Fibroblast of mammary gland (primary cell): ENCODE data around the gene SAT2.
A peak's percentile ranks its signal among the peaks of the same experiment; 100 is the strongest.

Experiments used
- DNase-seq: peaks from one replicate; pipeline ENCODE4 v3.0.0-alpha.2; 2010; ENCODE audit warnings: low read depth
- H3K4me3 ChIP-seq: 2 replicates; pipeline ENCODE4 v1.5.1; 2011; ENCODE audit warnings: low read depth, mild to moderate bottlenecking, low read length, moderate library complexity; ENCODE audit not compliant: control insufficient read depth
- CTCF ChIP-seq: conservative IDR thresholded peaks from 2 replicates; pipeline ENCODE4 v1.5.1; 2011; ENCODE audit warnings: low read depth, low read length, inconsistent platforms; ENCODE audit not compliant: control insufficient read depth, insufficient read depth

Gene SAT2

GRCh38 chr17:7627250-7628121 lies at the start of gene SAT2:
Gene SAT2 (minus strand): TSS chr17:7627821. CDS start chr17:7627635, 186 bp downstream.
- TF ChIP-seq CTCF = no peak

GRCh38 chr17:7676533-7676932 lies 48.9 kb upstream of the SAT2 start:
- H3K4me3 ChIP-seq = no peak overlapping the region
- TF ChIP-seq CTCF = no peak
- no peak for DNase-seq

More at GRCh38 chr17:7627250-7628121, at the start of gene SAT2:
- peak; percentile 94 for DNase-seq
- H3K4me3 ChIP-seq = peak within 1 kb of the TSS; percentile 84

GRCh38 chr17:7674934-7675333 lies 47.3 kb upstream of the SAT2 start:
- no peak for DNase-seq
- no peak overlapping the region for H3K4me3 ChIP-seq
- TF ChIP-seq CTCF = no peak

GRCh38 chr17:7673239-7673638 lies 45.6 kb upstream of the SAT2 start:
- H3K4me3 ChIP-seq = no peak overlapping the region
- TF ChIP-seq CTCF = peak; percentile 49
- DNase-seq = peak; percentile 23

- DNase-seq = no peak
- TF ChIP-seq CTCF = no peak
- H3K4me3 ChIP-seq = no peak overlapping the region
Measured at GRCh38 chr17:7668482-7668881, 40.9 kb upstream of the SAT2 start.

- no peak for TF ChIP-seq CTCF
- H3K4me3 ChIP-seq = no peak overlapping the region
- no peak for DNase-seq
Measured at GRCh38 chr17:7667656-7668406, 40.2 kb upstream of the SAT2 start.
